Tibial artery (tissue), 4 donors: ENCODE results near the gene SLC19A3.
"Not testable (repeated sequence)": the region's sequence is repeated elsewhere in the genome, so short reads cannot be mapped to it uniquely, and the experiment has no call there.

Experiments
- DNase-seq, 2 donors: peaks; one replicate each; pipeline ENCODE4 v3.0.0-alpha.2; 2019
- H3K27ac ChIP-seq, 2 donors: fragments of 200-600 bp; sonication (generic) in 1 of 2; 1 replicate in 1 of 2; 2 replicates in 1 of 2; pipeline ENCODE4 v1.5.1; 2018 to 2019; ENCODE audit warnings: mild to moderate bottlenecking in 1 of 2
- H3K27me3 ChIP-seq, 2 donors: fragments of 200-600 bp; sonication (generic) in 1 of 2; one replicate each; pipeline versions ENCODE4 v1.5.1 to v1.6.0; 2016 to 2019
- H3K36me3 ChIP-seq, 3 donors: fragments of 200-600 bp; sonication (generic) in 2 of 3; one replicate each; pipeline ENCODE4 v1.5.1; 2016 to 2019; ENCODE audit warnings: mild to moderate bottlenecking in 2 of 3
- H3K4me1 ChIP-seq, 4 donors: fragments of 200-600 bp; sonication (generic) in 2 of 4; 1 replicate in 3 of 4; 2 replicates in 1 of 4; pipeline ENCODE4 v1.5.1; 2016 to 2019
- H3K4me3 ChIP-seq, 2 donors: fragments of 200-600 bp; sonication (generic) in 1 of 2; 1 replicate in 1 of 2; 2 replicates in 1 of 2; pipeline ENCODE4 v1.5.1; 2018 to 2019; ENCODE audit warnings: mild to moderate bottlenecking in 2 of 2
- H3K9me3 ChIP-seq, 3 donors: fragments of 200-600 bp; sonication (generic) in 1 of 3; one replicate each; pipeline ENCODE4 v1.5.1; 2016 to 2019
- intact Hi-C: fragments of 100-400 bp; cut with DNase I; formaldehyde crosslinking; loops from one replicate; pipeline ENCODE4 v1.15.0; 2023; ENCODE audit warnings: low total_unique reads
- TF ChIP-seq, protein P1 (sequence below), 2 experiments: fragments of 200-600 bp in 1 of 2; fragments of 450-650 bp in 1 of 2; IDR thresholded peaks; one replicate each; pipeline ENCODE4 v1.5.1; 2017 to 2019; ENCODE audit warnings: antibody characterized with exemption in 2 of 2, mild to moderate bottlenecking in 1 of 2, moderate library complexity in 1 of 2

The SLC19A3 gene

DNA sequence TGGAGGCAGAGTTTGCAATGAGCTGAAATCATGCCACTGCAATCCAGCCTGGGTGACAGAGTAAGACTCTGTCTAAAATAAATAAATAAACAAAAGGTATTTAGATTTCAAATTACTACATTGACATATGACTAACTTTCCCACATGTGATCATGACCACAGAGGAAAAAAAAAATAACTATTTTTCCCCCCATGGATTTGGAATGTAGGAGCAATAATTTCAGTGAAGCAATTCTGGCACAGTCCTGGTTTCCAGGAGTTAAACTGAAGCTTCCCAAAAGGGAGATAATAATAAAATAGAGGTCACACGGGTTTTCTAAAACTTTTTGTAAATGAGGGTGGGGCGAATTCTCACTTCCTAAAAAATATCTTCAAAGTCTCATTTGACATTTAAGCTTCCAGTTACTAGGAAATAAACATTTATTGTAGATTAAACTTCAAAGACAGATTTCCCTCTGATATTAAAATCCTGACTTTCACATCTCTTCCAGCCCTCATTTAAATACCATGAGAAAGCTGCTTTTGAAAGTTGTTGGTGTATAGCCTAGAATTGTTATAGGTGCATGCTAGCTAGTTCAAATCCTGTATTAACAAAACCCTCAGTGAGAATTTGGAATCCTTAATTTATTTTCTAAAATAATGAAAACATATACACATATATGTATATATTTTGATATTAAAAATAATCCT, 20.7 kb downstream of the SLC19A3 start:
- TF ChIP-seq, protein P1, sequence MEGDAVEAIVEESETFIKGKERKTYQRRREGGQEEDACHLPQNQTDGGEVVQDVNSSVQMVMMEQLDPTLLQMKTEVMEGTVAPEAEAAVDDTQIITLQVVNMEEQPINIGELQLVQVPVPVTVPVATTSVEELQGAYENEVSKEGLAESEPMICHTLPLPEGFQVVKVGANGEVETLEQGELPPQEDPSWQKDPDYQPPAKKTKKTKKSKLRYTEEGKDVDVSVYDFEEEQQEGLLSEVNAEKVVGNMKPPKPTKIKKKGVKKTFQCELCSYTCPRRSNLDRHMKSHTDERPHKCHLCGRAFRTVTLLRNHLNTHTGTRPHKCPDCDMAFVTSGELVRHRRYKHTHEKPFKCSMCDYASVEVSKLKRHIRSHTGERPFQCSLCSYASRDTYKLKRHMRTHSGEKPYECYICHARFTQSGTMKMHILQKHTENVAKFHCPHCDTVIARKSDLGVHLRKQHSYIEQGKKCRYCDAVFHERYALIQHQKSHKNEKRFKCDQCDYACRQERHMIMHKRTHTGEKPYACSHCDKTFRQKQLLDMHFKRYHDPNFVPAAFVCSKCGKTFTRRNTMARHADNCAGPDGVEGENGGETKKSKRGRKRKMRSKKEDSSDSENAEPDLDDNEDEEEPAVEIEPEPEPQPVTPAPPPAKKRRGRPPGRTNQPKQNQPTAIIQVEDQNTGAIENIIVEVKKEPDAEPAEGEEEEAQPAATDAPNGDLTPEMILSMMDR (IDR thresholded peaks at IDR 0.05): no peak
- intact Hi-C loops: no loop called here
- Histone ChIP-seq H3K27ac (no peak overlapping the region), H3K4me1 (no peaks in the 10 kb centered on the region), H3K4me3 (no peak overlapping the region), H3K27me3 (no peaks in the 10 kb centered on the region), H3K36me3 (no peaks in the 10 kb centered on the region), H3K9me3 (no peaks in the 10 kb centered on the region)
- no peak for DNase-seq

DNA sequence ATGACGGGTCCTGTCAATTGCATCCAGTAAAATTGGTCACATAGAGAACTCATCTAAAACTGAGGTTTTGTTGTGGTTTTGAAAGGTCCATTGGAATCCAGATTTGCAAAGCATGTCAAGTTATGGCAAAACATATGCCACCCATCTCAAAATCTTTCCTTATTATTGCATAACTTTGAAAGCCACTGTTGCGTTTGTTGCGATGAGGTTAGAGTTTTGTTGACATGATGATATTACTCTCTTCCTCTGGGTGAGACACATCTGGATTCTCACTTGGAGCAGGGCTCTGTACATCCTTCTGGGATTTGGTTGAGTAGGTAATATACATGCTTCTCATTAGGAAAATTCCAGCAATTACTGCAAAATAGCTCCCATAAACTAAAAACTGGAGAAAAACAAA, 30.6 kb downstream of the SLC19A3 start:
- TF ChIP-seq, protein P1 (IDR thresholded peaks at IDR 0.05): no peak
- Histone ChIP-seq H3K36me3 (peaks cover 0 to 4% (median 0%) of the 10 kb centered on the region in 3 donors), H3K27ac (no peak overlapping the region), H3K27me3 (no peaks in the 10 kb centered on the region), H3K4me3 (no peak overlapping the region), H3K9me3 (no peaks in the 10 kb centered on the region), H3K4me1 (no peaks in the 10 kb centered on the region)
- DNase-seq: no peak
- intact Hi-C loops: no loop called here

DNA sequence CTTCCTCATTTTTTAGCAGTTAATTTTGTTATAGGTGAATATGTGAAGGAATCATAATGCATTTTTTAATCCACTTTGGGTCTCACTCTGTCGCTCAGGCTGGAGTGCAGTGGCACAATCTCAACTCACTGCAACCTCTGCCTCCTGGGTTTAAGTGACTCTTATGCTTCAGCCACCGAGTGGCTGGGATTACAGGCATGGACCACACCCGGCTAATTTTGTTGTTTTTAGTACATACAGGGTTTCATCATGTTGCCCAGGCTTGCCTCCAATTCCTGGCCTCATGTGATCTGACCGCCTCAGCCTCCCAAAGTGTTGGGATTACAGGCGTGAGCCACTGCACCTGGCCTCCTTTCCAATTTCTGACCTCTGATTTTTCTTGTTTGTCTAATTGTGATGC, 33.6 kb downstream of the SLC19A3 start:
- intact Hi-C loops: no loop called here
- peaks cover 0 to 4% (median 0%) of the 10 kb centered on the region in 3 donors for H3K36me3 ChIP-seq
- no peaks in the 10 kb centered on the region for H3K9me3 ChIP-seq
- H3K4me1 ChIP-seq: no peaks in the 10 kb centered on the region
- TF ChIP-seq, protein P1 (IDR thresholded peaks at IDR 0.05): no peak
- H3K27me3 ChIP-seq: no peaks in the 10 kb centered on the region
- H3K4me3 ChIP-seq: no peak overlapping the region
- no peak overlapping the region for H3K27ac ChIP-seq
- no peak for DNase-seq

DNA sequence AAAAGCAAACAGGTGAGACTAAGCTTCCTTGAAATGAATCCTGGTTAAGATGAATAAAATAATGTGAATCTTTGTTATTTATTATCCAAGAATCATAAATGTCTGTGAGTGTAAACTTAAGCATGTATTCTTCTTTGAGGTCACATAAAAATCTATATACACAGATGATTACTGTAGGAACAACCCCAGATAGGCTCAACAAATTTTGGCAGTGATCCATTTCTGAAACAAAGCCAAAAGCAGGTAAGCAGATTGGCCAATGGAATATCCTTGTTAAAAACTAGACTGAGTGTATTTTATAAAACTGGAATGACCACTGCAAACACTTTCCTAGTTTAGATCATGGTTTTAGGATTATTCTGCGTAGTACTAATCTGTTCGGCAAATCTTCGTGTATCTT, 39.9 kb downstream of the SLC19A3 start:
- Histone ChIP-seq H3K4me1 (no peaks in the 10 kb centered on the region), H3K27ac (no peak overlapping the region), H3K9me3 (no peaks in the 10 kb centered on the region), H3K36me3 (no peaks in the 10 kb centered on the region), H3K27me3 (no peaks in the 10 kb centered on the region), H3K4me3 (no peak overlapping the region)
- DNase-seq: no peak
- intact Hi-C loops: no loop called here
- TF ChIP-seq, protein P1 (IDR thresholded peaks at IDR 0.05): no peak

DNA sequence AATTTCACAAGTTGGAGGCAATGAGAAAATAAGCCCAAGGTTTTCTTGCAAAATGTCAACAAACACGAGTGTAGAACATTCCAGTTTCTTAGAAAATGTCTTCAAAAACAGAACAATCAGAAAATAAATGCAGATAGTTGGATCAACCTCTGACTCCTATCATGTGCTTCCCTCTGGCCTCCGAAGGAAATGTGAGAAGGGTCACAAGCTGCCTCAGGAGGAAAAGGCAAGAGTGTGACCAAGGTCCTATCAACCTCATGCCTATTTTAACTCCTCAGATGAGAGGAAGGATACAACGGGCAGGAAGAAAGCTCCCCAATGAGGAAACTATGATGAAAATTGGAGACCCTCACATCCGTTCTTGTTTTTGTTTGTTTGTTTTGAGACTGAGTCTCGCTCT, 43.3 kb downstream of the SLC19A3 start:
- DNase-seq: no peak
- Histone ChIP-seq H3K27me3 (no peaks in the 10 kb centered on the region), H3K27ac (no peak overlapping the region), H3K36me3 (no peaks in the 10 kb centered on the region), H3K9me3 (no peaks in the 10 kb centered on the region), H3K4me1 (no peaks in the 10 kb centered on the region), H3K4me3 (no peak overlapping the region)
- intact Hi-C loops: no loop called here
- TF ChIP-seq, protein P1 (IDR thresholded peaks at IDR 0.05): no peak

DNA sequence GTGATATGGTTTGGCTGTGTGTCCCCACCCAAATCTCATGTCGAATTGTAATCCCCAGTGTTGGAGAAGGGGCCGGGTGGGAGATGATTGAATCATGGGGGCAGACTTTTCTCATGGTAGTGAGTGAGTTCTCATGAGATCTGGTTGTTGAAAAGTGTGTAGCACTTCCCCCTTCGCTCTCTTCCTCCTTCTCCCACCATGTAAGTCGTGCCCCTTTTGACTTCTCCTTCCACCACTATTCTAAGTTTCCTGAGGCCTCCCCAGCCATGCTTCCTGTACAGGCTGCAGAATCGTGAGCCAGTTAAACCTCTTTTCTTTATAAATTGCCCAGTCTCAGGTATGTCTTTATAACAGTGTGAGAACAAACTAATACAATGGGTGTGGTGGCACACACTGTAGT, 44.2 kb downstream of the SLC19A3 start:
- DNase-seq, H3K36me3 ChIP-seq, intact Hi-C loops, H3K27me3 ChIP-seq, H3K4me3 ChIP-seq, H3K4me1 ChIP-seq, H3K9me3 ChIP-seq, H3K27ac ChIP-seq: not testable (repeated sequence)
